ENCODE results near the gene NLRP13. TPM values are rescaled to one million over a fixed set of nuclear protein-coding genes. Genes with fewer than 3 reads are reported as not detected.
"Not testable (repeated sequence)": the region's sequence is repeated elsewhere in the genome, so short reads cannot be mapped to it uniquely, and the experiment has no call there.

Gene NLRP13
- total and polyA plus RNA-seq, 2 donors from 2014 or later = not detected

DNA sequence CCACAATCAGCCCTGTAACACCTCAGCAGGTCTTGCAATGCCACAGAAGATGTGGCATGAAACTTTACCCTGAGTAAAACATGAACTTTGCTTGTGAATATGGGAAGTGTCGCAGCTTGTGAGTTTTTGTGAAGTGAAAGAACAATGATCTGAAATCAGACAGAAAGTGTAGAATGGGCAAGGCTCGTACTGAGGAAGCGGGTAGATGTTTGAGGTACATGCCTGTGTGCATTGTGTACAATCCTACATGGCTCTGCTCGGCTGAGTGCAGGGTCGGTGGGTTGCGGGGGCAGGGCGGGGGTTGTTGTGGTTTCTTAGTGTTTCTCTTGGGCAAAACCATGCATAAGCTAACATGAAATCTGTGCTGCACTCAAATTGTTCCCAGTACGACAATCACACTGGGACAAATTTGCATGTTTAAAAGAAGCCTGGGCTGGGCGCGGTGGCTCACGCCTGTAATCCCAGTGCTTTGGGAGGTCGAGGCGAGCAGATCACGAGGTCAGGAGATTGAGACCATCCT lies 1.1 kb downstream of the NLRP13 start:
- DNase-seq = no peak
- no peaks in the 10 kb centered on the region for H3K36me3 ChIP-seq (ENCODE audit: control insufficient read depth in 2 of 3, insufficient read depth in 3 of 3, low read length in 3 of 3)
- H3K4me3 ChIP-seq (ENCODE audit: low read length in 3 of 3) = no peak overlapping the region
- intact Hi-C loops (cut with DNase I) = no loop called here
- no peaks in the 10 kb centered on the region for H3K4me1 ChIP-seq (ENCODE audit: control insufficient read depth in 2 of 3, insufficient read depth in 2 of 3, low read depth in 1 of 3, low read length in 3 of 3)
- TF ChIP-seq, protein P1, sequence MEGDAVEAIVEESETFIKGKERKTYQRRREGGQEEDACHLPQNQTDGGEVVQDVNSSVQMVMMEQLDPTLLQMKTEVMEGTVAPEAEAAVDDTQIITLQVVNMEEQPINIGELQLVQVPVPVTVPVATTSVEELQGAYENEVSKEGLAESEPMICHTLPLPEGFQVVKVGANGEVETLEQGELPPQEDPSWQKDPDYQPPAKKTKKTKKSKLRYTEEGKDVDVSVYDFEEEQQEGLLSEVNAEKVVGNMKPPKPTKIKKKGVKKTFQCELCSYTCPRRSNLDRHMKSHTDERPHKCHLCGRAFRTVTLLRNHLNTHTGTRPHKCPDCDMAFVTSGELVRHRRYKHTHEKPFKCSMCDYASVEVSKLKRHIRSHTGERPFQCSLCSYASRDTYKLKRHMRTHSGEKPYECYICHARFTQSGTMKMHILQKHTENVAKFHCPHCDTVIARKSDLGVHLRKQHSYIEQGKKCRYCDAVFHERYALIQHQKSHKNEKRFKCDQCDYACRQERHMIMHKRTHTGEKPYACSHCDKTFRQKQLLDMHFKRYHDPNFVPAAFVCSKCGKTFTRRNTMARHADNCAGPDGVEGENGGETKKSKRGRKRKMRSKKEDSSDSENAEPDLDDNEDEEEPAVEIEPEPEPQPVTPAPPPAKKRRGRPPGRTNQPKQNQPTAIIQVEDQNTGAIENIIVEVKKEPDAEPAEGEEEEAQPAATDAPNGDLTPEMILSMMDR (IDR thresholded peaks at IDR 0.05; ENCODE audit: borderline replicate concordance, extremely low read depth, insufficient read depth) = no peak
- no peaks in the 10 kb centered on the region for H3K9me3 ChIP-seq (ENCODE audit: control insufficient read depth in 2 of 3, insufficient read depth in 1 of 3, low read length in 3 of 3)
- H3K27ac ChIP-seq (ENCODE audit: low read depth in 2 of 2, low read length in 2 of 2) = no peak overlapping the region
- FAIRE-seq = no peak
- no peaks in the 10 kb centered on the region for H3K27me3 ChIP-seq (ENCODE audit: control insufficient read depth, insufficient read depth, low read length)
- H3K9ac ChIP-seq (ENCODE audit: low read length in 3 of 3) = no peak overlapping the region

DNA sequence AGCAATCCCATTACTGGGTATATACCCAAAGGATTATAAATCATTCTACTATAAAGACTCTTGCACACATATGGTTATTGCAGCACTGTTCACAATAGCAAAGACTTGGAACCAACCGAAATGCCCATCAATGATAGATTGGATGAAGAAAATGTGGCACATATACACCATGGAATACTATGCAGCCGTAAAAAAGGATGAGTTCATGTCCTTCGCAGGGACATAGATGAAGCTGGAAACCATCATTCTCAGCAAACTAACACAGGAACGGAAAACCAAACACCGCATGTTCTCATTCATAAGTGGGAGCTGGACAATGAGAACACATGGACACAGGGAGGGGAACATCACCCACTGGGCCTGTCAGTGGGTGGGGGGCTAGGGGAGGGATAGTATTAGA lies 2.9 kb downstream of the NLRP13 start:
- intact Hi-C loops (cut with DNase I); FAIRE-seq; H3K27ac ChIP-seq (ENCODE audit: low read depth in 2 of 2, low read length in 2 of 2); H3K4me3 ChIP-seq (ENCODE audit: low read length in 3 of 3); H3K9me3 ChIP-seq (ENCODE audit: control insufficient read depth in 2 of 3, insufficient read depth in 1 of 3, low read length in 3 of 3); DNase-seq; H3K27me3 ChIP-seq (ENCODE audit: control insufficient read depth, insufficient read depth, low read length); H3K9ac ChIP-seq (ENCODE audit: low read length in 3 of 3); H3K36me3 ChIP-seq (ENCODE audit: control insufficient read depth in 2 of 3, insufficient read depth in 3 of 3, low read length in 3 of 3); H3K4me1 ChIP-seq (ENCODE audit: control insufficient read depth in 2 of 3, insufficient read depth in 2 of 3, low read depth in 1 of 3, low read length in 3 of 3): not testable (repeated sequence)

DNA sequence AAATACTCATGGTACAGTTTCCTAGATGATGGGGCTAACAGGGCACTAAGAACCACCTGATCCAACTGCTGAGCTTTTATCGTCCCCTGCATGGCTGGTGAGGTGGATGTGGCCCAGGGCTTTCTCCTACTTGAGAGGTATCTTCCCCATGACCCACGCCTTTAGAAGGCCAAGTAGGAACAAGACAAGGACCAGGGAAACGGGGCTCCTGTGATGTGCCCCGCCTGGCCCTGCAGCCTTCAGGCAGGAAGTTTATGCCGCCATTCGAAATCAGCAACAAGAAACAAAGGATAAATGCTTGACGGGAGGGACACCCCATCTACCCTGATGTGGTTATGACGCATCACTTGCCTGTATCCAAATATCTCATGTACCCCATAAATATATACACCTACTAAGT lies 4.1 kb downstream of the NLRP13 start:
- Histone ChIP-seq H3K4me3 (ENCODE audit: low read length in 3 of 3) (no peak overlapping the region), H3K4me1 (ENCODE audit: control insufficient read depth in 2 of 3, insufficient read depth in 2 of 3, low read depth in 1 of 3, low read length in 3 of 3) (no peaks in the 10 kb centered on the region), H3K9ac (ENCODE audit: low read length in 3 of 3) (no peak overlapping the region), H3K27me3 (ENCODE audit: control insufficient read depth, insufficient read depth, low read length) (no peaks in the 10 kb centered on the region), H3K36me3 (ENCODE audit: control insufficient read depth in 2 of 3, insufficient read depth in 3 of 3, low read length in 3 of 3) (no peaks in the 10 kb centered on the region), H3K27ac (ENCODE audit: low read depth in 2 of 2, low read length in 2 of 2) (no peak overlapping the region), H3K9me3 (ENCODE audit: control insufficient read depth in 2 of 3, insufficient read depth in 1 of 3, low read length in 3 of 3) (no peaks in the 10 kb centered on the region)
- FAIRE-seq (no peak), DNase-seq (no peak)
- TF ChIP-seq, protein P1 (IDR thresholded peaks at IDR 0.05; ENCODE audit: borderline replicate concordance, extremely low read depth, insufficient read depth) = no peak
- intact Hi-C loops (cut with DNase I) = no loop called here

DNA sequence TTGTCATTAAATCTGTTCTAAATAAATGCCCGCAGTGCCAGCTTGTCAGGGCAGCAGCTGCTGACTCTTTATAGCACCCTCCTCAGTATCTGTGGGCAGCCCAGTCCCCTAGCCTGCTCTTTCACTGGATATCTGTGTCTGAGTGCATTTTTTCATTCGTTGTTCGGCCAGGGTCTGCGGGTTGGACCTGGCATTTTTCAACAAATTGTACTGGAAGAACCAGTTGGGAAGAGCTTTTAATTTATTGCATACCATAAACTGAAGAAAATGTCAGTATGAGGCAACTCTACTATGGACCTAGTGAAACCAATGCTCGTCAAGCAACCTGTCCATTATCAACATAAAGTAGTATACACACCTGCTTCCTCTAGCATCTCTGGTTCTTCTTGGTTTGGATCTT lies 8.6 kb downstream of the NLRP13 start:
- no peak for FAIRE-seq
- Histone ChIP-seq H3K36me3 (ENCODE audit: control insufficient read depth in 2 of 3, insufficient read depth in 3 of 3, low read length in 3 of 3) (no peaks in the 10 kb centered on the region), H3K4me3 (ENCODE audit: low read length in 3 of 3) (no peak overlapping the region), H3K9ac (ENCODE audit: low read length in 3 of 3) (no peak overlapping the region), H3K27me3 (ENCODE audit: control insufficient read depth, insufficient read depth, low read length) (no peaks in the 10 kb centered on the region), H3K9me3 (ENCODE audit: control insufficient read depth in 2 of 3, insufficient read depth in 1 of 3, low read length in 3 of 3) (no peaks in the 10 kb centered on the region), H3K4me1 (ENCODE audit: control insufficient read depth in 2 of 3, insufficient read depth in 2 of 3, low read depth in 1 of 3, low read length in 3 of 3) (no peaks in the 10 kb centered on the region), H3K27ac (ENCODE audit: low read depth in 2 of 2, low read length in 2 of 2) (no peak overlapping the region)
- intact Hi-C loops (cut with DNase I) = no loop called here
- no peak for DNase-seq
- TF ChIP-seq, protein P1 (IDR thresholded peaks at IDR 0.05; ENCODE audit: borderline replicate concordance, extremely low read depth, insufficient read depth) = no peak
